ENCODE measurements around the gene PPP1R13L.

Gene PPP1R13L

DNA sequence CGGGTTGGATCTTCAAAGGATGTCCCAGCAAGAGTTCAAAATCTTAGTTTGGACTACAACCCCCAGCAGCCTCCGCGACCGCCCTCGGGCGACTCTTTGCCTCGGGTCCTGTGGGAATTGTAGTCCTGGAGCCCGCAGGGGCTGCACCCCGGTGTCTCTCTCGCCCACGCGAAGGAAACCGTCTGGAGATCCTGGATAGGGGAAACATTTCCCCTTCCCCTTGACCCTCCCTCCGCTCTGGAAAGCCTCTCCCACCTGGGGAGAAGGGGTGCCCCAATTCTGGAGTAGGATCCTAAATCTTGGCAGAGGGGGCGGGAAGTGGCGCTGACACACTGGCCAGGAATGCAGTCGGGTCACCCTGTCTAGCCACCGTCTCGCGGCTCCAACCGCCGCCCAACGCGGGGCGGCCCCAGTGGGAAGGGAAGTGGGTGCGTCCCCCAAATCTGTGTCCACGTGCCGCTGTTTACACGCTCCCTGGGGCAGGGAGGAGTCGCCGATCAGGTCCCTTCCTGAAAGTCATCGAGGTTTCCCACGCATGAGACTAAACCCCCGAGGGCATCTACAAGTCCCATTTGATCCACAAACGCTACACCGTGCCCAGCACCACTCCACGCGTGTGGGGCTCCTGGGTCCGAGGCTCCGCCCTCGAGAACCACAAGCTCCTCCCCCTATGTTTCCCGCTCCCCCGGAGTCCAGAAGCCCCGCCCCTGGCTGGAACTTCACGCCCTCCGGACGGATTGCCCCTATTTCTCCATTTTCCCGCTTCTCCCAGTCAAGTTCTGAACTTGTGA lies 761 bp upstream of the PPP1R13L start:
- peak; percentile 75 for DNase-seq (ENCODE audit: low read depth)

DNA sequence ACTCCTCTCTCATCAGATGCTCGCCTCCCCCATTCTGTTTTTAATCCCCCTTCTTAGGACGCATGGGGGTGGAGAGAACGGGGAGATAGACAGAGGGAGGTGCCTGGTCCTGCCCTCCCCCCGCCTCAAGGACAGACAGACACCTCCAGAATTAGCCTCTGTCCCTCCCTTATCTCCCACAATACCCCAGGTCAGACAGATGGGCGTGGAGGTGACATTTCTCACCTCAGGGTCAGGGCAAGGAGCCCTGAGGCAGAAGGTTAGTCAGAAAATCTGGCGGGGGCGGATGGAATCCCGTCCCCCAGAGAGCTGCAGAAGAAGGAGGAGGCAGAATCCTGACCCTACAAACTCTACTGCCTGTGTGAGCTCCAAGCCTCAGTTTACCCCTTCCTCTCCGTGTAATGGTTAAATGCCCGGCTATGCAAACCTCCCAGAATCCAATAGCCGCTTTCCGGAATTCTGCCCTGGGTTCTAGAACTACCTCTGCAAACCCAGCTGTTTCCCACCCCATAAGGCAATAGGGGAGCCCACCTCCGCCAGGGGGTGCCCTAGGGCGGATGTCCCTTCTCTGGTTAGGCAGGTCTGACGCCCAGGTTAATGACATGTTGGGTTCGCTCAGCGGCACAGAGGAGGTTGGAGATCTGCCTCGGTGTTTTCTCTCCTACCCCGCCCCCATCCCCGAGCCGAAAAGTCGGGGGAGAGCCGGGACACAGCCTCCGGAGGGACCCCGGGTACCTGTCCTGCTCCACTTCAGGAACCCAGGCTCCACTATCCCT lies 900 bp downstream of the PPP1R13L start:
- peak; percentile 54 for DNase-seq (ENCODE audit: low read depth)

DNA sequence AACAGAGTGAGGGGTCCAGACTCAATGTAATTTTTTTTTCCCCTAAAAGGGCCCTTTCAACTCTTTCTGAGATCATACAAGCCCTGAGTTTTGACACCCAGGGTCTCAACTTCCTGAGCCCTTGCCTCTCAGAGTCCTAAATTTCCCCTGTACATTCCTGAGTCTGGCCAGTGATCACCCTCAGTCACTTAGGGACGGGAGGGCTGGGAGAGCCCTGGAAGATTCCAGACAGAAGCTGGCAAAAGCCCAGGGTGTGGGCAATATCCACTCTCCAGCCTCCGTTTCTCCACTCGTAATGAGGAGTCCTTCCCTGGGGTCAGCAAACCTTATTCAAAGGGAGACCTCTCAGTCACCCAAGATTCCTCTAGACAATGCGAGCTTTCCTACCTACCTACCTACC lies 1.6 kb downstream of the PPP1R13L start:
- no peak for DNase-seq (ENCODE audit: low read depth)

DNA sequence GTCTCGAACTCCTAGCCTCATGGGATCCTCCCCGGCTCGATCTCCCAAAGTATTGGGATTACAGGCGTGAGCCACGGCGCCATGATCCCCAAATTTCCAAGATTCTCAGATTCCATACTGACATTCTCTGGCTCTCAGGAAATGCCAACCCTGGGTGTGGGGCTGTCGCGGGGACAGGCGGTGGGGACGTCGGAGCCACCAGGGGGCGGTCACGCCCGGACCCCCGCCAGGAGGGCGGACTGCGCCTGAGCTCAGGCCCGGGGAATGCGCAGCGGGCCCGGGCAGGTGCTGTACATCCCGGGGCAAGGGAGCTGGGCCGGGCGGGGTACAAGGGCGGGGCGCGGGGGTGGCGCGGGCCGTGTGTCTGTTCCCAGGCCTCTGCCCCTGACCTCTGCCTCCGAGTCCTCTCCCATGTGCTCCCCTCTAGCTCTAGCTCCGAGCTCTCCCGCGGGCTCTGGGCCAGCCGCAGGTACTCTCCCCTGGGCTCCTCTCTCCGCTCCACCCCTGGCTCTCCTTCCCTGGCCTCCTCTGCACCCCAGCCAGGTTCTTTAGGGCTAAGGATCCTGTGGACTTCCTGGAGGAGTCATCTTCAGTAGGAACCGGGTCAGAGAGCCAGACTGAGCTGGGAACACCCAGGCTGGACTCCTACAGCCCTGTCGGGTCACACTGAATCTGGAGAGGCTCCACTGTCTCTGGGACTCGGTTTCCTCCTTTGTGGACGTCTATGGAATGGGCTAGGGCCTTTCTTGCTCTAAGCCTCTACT lies 2.4 kb downstream of the PPP1R13L start:
- no peak for DNase-seq (ENCODE audit: low read depth)

DNA sequence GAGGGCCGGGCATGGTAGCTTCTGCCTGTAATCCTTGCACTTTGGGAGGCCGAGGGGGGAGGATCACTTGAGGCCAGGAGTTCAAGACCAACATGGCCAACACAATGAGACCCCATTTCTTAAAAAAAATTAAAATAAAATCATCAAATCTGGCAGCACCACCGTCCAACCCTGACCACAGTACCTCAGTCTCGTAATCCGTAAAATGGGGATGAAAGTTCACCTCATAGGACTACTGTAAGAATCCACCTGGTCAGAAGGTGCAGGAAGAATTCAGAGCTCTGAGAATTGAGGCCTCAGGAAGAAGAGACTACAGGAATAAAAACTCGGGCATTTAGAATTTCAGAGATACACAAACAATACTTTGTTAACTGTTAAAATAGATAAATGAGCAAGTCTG lies 3.1 kb downstream of the PPP1R13L start:
- no peak for DNase-seq (ENCODE audit: low read depth)

DNA sequence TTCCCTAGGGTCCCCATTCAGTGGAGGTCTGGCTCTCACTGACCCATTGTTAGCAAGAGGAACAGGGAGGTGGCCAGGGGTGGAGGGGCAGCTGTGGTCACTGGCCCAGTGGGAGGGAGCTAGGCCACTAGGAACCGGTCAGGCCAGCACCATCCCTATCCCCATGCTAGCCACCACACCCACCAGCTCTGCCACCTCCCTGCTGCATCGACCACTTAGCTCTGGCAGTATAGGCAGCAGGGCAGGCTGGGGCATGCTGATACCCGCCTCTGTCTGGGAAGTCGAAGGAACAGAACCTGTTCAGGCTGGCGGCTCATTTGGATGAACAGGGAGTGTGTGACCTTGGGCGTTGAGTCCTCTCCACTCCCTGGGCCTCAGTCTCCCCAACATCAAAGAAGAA lies 4.7 kb downstream of the PPP1R13L start:
- no peak for DNase-seq (ENCODE audit: low read depth)

DNA sequence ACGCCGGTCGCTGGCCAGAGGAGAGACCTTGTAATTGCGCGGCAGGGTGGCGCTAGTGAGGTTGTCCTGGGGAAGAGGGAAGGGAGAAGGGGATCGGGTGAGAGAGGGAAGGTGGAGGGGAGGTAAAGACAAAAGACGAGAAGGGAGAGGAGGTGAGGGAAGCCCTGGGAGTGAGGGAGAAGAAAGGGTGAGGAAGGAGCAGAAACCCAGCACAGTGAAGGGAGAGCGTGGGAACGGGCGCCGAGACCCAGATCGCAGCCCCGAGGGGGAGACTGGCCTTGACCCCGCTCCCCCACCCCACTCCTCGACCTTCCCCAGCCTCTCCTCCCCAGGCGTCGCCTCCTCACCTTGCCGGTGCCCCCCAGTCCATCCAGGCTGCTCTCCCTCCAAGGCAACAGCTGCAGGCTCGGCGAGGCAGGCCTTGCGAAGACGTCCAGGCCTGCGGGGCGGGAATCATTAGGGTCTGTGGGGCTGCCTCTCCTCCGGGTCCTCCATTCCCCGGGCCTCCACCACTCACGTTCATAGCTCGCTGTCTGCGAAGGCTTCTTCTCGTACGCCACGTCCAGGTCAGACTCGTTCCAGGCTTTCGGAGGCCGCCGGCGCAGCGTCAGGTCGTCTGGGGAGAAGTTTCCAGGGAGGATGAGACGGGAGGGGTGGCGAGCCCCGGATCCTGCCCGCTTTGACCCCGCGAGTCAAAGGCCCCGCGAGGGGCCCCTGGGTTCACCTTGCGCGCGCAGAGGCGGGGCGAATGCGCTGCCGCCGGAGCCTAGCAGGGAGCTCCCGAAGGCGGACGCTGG lies 8.8 kb downstream of the PPP1R13L start:
- no peak for DNase-seq (ENCODE audit: low read depth)

DNA sequence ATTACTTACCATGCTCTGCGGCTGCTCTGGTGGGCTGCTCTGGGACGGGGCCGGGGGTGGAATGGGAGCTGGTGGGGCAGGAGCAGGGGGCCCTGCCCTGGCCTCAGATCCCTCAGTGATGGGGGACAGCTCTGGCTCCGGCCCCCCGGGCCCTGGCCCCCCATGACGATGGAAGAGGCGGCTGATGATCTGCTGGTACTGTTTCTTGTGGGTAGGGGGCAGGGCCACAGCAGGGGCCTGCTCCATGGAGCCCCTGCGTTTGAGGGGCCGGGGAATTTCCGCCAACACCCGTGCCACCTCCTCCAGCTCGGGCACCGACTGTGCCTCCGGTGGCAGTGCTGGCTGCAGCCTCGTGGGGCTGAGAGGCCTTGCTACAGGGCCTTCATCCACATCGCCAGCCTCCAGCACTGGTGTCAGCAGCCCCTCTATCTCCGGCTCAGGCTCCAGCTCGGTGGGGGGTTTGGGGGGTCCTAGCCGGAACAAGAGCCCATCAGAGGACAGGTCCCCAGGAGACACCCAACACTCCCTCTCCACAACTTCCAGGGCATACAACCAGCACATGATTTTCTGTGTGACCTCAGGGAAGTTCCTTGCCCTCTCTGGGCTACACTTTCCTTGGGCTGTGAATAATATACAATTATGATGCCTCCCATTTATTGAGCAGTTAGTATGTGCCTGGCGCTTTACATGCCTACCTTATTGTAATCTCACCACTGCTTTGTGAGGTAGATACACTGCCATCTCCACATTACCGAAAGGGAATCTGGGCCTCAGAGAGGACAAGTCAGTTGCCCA lies 12.8 kb downstream of the PPP1R13L start:
- DNase-seq (ENCODE audit: low read depth), result no peak

DNA sequence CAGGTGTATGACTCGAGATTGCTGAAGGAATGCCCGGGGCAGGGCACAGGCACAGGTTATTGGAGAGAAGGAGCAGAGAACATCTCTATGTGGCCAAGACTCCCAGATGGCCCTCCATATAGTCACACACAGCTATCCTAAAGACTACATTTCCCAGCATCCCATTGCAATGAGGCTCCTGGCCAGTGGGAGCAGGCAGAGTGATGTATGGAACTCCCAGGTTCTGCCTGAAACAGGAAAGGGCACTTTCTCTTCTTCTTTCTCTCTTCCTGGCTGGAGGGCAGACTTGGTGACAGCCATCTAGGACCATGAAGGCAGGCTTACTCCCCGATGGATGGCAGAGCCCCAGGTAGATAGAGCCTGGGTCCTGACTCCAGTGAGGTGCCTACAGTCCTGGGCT lies 13.5 kb downstream of the PPP1R13L start:
- DNase-seq (ENCODE audit: low read depth), result no peak

DNA sequence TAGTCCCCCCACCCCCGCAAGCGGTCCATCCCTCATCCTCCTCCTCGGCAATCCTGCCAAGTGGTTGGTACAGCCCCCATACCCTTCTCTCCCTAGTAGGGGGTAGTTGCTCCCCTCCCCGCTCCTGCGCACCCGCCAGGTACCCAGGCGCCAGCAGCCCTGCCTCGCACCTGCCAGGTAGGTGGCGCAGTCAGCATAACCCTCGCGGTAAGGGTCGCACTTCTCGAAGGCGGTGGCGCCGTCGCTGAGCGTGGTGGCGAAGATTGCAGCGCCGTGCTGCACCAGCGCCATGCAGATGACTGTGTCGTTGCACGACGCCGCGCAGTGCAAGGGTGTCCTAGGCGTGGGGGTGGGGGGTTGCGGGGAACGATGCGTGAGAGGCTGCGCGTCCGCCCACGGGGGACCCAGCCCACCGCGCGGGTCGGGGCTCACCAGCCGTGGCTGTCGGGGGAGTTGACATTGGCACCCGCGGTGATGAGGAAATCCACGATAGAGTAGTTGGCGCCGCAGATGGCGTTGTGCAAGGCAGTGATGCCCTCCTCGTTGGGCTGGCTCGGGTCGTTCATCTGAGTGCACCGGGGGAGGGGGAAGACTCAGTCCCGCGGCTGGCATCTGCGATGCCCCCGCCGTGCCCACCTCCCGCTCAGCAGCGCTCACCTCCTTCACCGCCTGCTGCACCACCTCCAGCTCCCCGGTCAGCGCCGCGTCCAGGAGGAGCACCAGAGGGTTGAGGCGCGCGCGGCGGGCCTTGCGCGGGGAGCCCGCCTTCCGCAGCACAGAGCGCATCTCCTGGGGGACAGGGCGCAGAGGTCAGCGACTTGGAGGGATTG lies 19.3 kb downstream of the PPP1R13L start:
- DNase-seq (ENCODE audit: low read depth), result no peak

DNA sequence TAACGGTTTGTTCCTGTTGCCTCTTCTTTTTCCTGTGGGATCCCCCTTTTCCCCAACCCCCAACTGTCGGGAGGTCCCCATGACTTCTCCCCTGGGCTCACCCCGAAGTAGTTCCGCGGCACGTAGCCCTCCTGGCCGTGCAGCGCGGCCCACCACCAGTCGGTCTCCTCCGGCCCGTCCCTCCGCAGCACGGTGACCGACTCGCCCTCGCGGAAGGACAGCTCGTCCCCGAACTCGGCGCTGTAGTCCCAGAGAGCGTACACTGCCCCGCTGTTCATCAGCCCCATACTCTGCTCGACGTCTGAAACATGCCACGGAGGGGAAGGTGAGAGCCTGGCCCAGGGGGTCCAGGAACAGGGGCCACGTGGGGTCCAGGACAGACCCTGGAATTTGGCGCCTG lies 22.4 kb downstream of the PPP1R13L start:
- DNase-seq (ENCODE audit: low read depth), result no peak

DNA sequence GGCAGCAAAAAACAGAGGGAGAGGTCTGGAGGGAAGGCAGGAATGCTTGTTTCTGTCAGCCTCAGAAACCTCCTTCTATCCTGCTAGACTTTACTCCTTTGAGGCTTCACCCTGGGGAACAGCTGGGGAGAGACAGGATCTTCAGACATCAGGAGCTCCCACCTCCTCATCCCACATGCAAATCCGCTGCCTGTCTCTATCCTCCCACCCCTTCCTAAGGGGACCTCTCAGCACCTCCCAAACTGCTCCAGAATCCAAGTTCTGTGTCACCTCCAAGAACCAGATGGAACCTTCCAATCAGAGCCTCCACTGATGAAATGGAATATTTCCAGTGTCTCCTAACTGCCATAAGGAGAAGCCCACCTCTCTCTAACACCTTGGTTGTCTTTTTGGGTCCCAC lies 24.8 kb downstream of the PPP1R13L start:
- no peak for DNase-seq (ENCODE audit: low read depth)

DNA sequence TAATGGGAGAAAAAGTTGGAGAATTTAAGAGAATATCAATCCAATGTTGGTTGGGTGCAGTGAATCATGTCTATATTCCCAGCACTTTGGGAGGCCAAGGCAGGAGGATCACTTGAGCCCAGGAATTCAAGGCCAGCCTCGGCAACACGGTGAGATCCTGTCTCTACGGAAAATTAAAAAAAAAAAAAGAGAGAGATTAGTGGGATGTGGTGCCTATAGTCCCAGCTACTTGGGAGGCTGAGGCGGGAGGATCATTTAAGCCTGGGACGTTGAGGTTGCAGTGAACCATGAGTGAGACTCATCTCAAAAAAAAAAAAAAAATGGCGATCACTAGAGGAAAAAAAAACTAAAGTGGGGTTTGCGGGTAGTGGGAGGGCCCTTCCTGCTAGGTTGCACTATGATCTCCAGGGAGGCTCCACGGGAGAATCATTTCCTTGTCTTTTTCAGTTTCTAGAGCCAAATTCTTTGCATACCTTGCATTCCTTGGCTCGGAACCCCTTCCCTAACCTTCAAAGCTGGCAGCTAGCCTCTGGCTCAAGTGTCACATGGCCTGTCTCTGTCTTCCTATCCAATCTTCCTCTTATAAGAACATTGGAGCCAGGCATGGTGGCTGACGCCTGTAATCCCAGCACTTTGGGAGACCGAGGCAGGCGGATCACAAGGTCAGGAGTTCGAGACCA lies 28.7 kb downstream of the PPP1R13L start:
- DNase-seq (ENCODE audit: low read depth), result no peak

DNA sequence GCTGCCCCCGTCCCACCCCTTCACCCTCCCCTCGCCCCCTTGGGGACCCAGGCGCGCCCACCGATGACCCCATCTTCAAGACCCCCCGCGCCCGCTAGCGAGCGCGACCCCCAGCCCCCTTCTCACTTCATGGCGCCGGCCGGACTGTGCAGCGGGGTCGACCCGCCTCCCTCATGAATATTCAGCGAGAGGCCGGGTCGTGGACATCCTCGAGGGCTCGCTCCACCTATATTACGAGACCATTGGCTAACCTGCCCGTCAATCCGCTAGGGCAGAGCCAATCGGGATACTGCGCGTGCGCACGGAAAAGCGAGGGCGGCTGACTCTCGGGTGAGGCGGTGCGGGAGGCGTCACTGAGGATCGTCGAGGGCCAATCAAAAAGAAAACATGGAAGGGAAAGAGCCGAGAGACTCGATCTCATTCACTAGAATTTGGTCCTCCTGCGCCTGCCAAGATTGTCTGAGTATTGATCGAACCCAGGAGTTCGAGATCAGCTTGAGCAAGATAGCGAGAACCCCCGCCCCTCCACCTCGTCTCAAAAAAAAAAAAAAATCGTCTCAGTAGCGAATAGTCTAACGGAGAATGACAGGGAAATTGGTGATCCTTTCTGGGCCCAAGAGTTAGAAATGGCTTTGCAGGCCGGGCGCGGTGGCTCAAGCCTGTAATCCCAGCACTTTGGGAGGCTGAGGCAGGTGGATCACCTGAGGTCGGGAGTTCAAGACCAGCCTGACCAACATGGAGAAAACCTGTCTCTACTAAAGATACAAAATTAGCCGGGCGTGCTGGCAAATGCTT lies 34.3 kb downstream of the PPP1R13L start, which contains the start of gene ERCC2:
TSS of gene ERCC2 (minus strand) at position 164 of the 795 bp plus-strand sequence. CDS start at position 131, 33 bp downstream.
- DNase-seq (ENCODE audit: low read depth), result peak; percentile 99

DNA sequence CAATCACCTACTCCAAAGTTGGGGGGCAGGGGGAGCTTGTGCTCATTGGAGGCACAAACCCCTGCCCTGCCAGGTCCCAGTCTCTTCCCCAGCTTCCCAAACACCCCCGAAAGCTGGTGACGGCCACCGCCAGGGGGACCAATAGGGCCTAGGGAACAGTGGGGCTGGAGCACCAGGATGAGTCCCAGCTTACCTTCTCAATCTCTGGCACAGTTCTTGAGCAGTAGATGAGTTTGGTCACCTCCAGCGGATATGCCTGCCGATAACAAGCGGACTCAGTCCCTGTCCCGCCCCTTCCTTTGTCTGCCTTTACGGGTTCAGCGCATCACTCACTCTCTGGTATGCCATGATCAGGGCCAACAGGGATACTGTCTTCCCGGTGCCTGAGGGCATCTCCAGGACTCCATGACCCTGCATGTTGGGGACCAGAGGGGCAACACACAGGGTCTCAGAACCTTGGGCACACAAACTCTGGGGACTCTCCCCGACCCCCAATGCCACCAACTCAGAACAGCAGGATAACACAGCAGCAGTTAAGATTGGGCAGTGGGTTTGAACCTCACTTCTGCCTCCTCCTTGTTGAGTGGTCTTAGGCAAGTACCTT lies 36.0 kb downstream of the PPP1R13L start:
- no peak for DNase-seq (ENCODE audit: low read depth)

DNA sequence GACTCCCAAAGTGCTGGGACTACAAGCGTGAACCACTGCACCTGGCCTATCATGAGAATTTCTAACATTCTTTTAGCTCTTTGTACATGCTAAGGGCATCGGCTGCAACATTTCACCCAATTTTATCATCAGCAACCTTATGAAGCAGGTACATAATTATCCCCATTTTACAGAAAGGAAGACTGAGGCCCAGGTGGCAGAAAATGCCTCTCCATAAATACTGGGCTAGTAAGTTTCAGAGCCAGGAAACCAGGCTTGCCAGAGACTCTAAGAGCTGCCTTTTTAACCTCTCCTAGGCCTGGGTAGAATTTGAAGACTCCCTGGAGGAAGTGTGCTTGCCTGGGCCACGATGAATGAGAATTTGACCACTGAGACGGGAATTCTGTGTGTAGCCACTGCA lies 36.7 kb downstream of the PPP1R13L start:
- no peak for DNase-seq (ENCODE audit: low read depth)

DNA sequence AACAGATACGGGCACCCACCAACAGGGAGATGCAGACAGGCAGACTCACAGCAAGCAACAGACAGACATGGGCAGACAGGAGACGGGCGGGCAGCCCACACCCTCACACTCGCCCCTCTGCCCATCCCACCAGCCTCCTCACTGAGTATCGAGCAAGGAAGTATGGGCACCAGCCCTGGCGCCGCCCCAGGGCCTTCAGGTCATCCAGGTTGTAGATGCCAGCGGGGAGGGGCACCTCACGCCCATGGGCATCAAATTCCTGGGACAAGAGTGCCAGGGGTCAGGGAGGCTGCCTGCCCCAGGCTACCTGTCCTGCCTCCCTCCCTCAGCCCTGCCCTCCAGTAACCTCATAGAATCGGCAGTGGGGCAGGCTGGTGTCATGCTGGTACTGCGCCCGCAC lies 40.2 kb downstream of the PPP1R13L start:
- DNase-seq (ENCODE audit: low read depth), result no peak

DNA sequence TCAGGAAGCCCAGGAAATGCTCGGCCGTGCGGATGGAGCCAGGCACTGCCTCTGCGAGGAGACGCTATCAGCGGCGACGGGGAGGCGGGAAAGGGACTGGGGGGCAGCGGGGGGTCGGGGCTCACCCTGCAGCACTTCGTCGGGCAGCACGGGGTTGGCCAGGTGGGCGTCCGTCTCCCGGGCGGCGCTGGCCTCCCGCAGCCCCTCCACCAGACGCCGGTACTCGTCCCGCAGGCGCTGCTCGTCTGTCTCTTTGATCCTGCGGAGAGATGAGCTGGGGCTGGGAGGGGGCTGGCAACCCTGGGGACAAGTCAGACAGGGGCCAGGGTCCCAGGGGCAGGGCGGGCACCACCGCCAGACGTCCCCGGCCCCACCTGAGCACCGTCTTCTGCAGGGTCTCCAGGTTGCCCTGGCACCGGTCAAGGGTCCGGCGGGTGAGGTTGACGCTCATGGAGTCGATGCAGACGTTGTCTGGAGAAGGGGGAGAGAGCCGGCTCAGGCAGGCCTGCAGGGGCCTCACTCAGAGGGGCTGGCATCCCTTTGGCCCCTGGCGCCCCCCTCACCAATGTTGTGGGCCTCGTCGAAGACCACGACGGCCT lies 40.9 kb downstream of the PPP1R13L start:
- no peak for DNase-seq (ENCODE audit: low read depth)

Measured in activated T-cell treated with anti-CD3 and anti-CD28 coated beads for 1 hour (primary cell).